Endodermal cell (in vitro differentiated cells): Measurements from ENCODE around the gene FSD1. TPM values are rescaled to one million over a fixed set of nuclear protein-coding genes. Genes with fewer than 3 reads are reported as not detected.
A peak's percentile ranks its signal among the peaks of the same experiment; 100 is the strongest.

Experiments used
- DNase-seq: peaks from one replicate; pipeline ENCODE4 v3.0.0-alpha.2; 2017
- H3K27ac ChIP-seq: 2 replicates; pipeline ENCODE4 v1.5.1; 2013; ENCODE audit warnings: mild to moderate bottlenecking, low read depth, low read length, moderate library complexity
- H3K27me3 ChIP-seq: 2 replicates; pipeline ENCODE4 v1.6.1; 2013; ENCODE audit warnings: mild to moderate bottlenecking, low read length, moderate library complexity; ENCODE audit not compliant: insufficient read depth, control insufficient read depth, poor library complexity, severe bottlenecking
- H3K36me3 ChIP-seq: 2 replicates; pipeline ENCODE4 v1.7.0; 2013; ENCODE audit warnings: mild to moderate bottlenecking, low read length, moderate library complexity; ENCODE audit not compliant: control insufficient read depth, insufficient read depth
- H3K4me1 ChIP-seq: one replicate; pipeline ENCODE4 v1.7.0; 2013; ENCODE audit warnings: low read length; ENCODE audit not compliant: control insufficient read depth, insufficient read depth
- H3K4me3 ChIP-seq: 2 replicates; pipeline ENCODE4 v1.5.1; 2013; ENCODE audit warnings: mild to moderate bottlenecking, low read length, moderate library complexity
- H3K9ac ChIP-seq: 2 replicates; pipeline ENCODE4 v1.6.1; 2013; ENCODE audit warnings: mild to moderate bottlenecking, low read length, moderate library complexity; ENCODE audit not compliant: poor library complexity, severe bottlenecking; ENCODE audit errors: extremely low read depth
- H3K9me3 ChIP-seq: 2 replicates; pipeline ENCODE4 v1.6.1; 2013; ENCODE audit warnings: mild to moderate bottlenecking, low read length, moderate library complexity; ENCODE audit not compliant: control insufficient read depth
- H3K27ac Mint-ChIP-seq: 2 replicates; pipeline ENCODE4 v1.8.0; 2020; ENCODE audit warnings: mixed read lengths
- H3K27me3 Mint-ChIP-seq: 2 replicates; pipeline ENCODE4 v1.8.0; 2021; ENCODE audit warnings: mild to moderate bottlenecking, mixed read lengths; ENCODE audit not compliant: insufficient read depth
- H3K36me3 Mint-ChIP-seq: 2 replicates; pipeline ENCODE4 v1.8.0; 2020; ENCODE audit warnings: low read depth, mixed read lengths
- H3K4me1 Mint-ChIP-seq: 2 replicates; pipeline ENCODE4 v1.8.0; 2020; ENCODE audit warnings: mixed read lengths
- H3K4me3 Mint-ChIP-seq: 2 replicates; pipeline ENCODE4 v1.8.0; 2020; ENCODE audit warnings: mild to moderate bottlenecking, moderate library complexity, mixed read lengths
- H3K9me3 Mint-ChIP-seq: 2 replicates; pipeline ENCODE4 v1.8.0; 2020; ENCODE audit warnings: mild to moderate bottlenecking, mixed read lengths
- WGBS, 2 experiments: methylation state at CpG; one replicate each; pipeline versions ENCODE4 v1.1.5 to v1.1.7; 2013; ENCODE audit warnings: missing lambda C conversion rate in 2 of 2, mixed read lengths in 1 of 2; ENCODE audit not compliant: insufficient coverage in 1 of 2, insufficient read length in 1 of 2; 5-methylcytosine and 5-hydroxymethylcytosine counted together
- total RNA-seq, 2 donors: library from RNA; stranded (reverse); fragmentation: NEBNext Ultra II Directional in 1 of 2; extraction: Animal tissue kit (Norgen Biotek cat#: 25700) in 1 of 2; gene quantifications; 2 replicates in 1 of 2; 3 replicates in 1 of 2; pipeline ENCODE4 v1.2.1, GENCODE V29; 2021
- TF ChIP-seq, protein P1 (sequence below): fragments of 200-600 bp; sonication (generic); conservative IDR thresholded peaks from 2 replicates; pipeline ENCODE4 v1.5.0; 2021; ENCODE audit warnings: antibody characterized with exemption, mild to moderate bottlenecking

Gene FSD1
- total RNA-seq, 2 donors from 2014 or later: 33.3 to 37.9 TPM

DNA sequence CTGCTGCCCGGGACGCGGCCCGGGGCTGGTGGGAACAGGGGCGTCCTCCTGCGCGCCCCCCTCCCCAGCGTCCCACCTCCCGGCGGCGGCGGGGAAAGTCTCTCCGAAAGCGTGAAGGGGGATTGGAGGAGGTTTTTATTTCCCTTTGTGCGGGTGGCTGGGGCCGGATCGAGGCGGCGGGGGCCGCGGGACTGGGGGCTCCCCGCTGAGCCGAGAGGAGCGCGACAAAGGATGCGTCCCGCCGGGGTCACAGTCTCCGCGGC is 25.2 kb upstream of the FSD1 start:
- H3K4me1 ChIP-seq: no peaks in the 10 kb centered on the region
- 0% methylated on average over 23 of the region's 30 CpGs; no CpG with 5 or more reads in 1 of the 2 experiments for WGBS, 2 experiments
- no peak for DNase-seq
- no peaks in the 10 kb centered on the region for H3K36me3 ChIP-seq
- Mint-ChIP-seq H3K27ac (no peak overlapping the region), H3K4me3 (peak overlapping the region; percentile 63), H3K27me3 (peaks cover 50% of the 10 kb centered on the region), H3K36me3 (no peaks in the 10 kb centered on the region), H3K4me1 (peaks cover 2% of the 10 kb centered on the region), H3K9me3 (no peaks in the 10 kb centered on the region)
- TF ChIP-seq, protein P1, sequence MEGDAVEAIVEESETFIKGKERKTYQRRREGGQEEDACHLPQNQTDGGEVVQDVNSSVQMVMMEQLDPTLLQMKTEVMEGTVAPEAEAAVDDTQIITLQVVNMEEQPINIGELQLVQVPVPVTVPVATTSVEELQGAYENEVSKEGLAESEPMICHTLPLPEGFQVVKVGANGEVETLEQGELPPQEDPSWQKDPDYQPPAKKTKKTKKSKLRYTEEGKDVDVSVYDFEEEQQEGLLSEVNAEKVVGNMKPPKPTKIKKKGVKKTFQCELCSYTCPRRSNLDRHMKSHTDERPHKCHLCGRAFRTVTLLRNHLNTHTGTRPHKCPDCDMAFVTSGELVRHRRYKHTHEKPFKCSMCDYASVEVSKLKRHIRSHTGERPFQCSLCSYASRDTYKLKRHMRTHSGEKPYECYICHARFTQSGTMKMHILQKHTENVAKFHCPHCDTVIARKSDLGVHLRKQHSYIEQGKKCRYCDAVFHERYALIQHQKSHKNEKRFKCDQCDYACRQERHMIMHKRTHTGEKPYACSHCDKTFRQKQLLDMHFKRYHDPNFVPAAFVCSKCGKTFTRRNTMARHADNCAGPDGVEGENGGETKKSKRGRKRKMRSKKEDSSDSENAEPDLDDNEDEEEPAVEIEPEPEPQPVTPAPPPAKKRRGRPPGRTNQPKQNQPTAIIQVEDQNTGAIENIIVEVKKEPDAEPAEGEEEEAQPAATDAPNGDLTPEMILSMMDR: no peak
- H3K27ac ChIP-seq: no peak overlapping the region
- H3K4me3 ChIP-seq: peak overlapping the region; percentile 71
- H3K9me3 ChIP-seq: no peaks in the 10 kb centered on the region
- H3K27me3 ChIP-seq: peaks cover 42% of the 10 kb centered on the region
- H3K9ac ChIP-seq: peak overlapping the region; percentile 15

DNA sequence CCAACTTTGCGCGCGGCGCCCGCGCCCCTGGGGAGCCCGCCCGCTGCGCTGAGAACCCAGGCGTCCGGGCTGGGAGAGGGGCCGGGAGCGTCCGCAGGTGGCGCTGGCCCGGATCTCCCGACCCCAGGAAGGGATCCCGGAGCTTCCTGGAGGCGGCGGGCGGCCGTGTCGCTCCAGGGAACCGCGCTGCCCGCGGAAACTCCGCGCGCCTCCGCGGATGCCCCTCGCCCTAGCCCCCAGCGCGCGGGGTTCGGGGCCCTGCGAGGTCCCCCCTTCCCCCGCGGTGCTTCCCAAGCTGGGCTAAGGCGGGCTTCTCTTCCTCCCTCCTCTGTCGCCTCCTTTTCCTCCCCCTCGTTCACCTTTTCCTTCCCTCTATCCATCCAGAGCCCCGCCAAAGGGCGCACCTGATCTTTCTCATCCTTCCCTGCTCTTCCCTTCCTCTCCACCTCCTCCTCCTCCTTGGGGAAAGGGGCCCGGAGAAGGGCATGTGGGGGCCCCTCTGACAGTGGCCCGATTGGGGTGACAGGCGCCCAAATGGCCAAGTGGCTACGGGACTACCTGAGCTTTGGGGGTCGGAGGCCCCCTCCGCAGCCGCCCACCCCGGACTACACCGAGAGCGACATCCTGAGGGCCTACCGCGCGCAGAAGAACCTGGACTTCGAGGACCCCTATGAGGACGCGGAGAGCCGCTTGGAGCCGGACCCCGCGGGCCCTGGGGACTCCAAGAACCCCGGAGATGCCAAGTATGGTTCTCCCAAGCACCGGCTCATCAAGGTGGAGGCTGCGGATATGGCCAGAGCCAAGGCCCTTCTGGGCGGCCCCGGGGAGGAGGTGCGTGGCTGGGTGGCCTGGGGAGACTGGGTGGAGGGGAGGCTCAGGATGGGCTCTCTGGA is 24.6 kb upstream of the FSD1 start:
- H3K9me3 ChIP-seq: no peaks in the 10 kb centered on the region
- TF ChIP-seq, protein P1: no peak
- H3K4me1 Mint-ChIP-seq: peaks cover 2% of the 10 kb centered on the region
- H3K9me3 Mint-ChIP-seq: no peaks in the 10 kb centered on the region
- H3K4me3 Mint-ChIP-seq: peak overlapping the region; percentile 63
- H3K27me3 ChIP-seq: peaks cover 42% of the 10 kb centered on the region
- no peaks in the 10 kb centered on the region for H3K4me1 ChIP-seq
- peaks cover 52% of the 10 kb centered on the region for H3K27me3 Mint-ChIP-seq
- WGBS, 2 experiments: 6 to 7% methylated on average over 27 to 71 of the region's 71 CpGs
- no peaks in the 10 kb centered on the region for H3K36me3 Mint-ChIP-seq
- no peaks in the 10 kb centered on the region for H3K36me3 ChIP-seq
- H3K9ac ChIP-seq: peak overlapping the region; percentile 15
- H3K27ac Mint-ChIP-seq: no peak overlapping the region
- H3K4me3 ChIP-seq: peak overlapping the region; percentile 71
- DNase-seq: no peak
- H3K27ac ChIP-seq: no peak overlapping the region

DNA sequence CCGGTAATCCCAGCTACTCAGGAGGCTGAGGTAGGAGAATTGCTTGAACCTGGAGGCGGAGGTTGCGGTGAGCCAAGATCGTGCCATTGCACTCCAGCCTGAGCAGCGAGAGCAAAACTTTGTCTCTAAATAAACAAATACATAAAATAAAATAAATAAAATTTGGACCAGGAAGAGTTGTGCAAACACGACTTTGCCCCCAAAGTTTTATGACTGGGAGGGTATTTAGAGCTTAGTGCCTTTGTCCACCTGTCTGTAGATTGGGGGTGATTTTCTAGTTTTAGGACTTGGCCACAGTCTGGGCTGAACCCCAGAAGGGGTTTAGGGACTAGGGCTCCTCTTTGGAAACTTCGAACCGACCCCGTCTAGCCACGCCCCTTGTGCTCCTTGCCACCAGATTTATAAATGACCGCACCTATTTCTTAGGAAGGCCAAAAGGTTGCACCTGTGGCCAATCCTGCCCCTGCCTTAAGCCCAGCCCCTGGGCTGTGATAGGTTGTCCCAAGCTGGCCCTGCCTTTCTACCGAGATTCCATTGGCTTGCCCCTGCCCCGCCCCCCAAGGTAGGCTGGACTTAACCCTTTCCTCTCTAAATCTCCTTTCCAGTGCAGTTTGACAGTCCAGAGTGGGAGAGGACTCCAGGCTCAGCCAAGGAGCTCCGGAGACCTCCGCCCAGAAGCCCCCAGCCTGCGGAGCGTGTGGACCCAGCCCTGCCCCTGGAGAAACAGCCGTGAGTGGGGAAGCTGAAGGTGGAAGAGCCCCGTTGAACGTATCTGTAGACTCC is 20.0 kb upstream of the FSD1 start:
- H3K27ac Mint-ChIP-seq: no peak overlapping the region

More for the DNA sequence above, 20.0 kb upstream of the FSD1 start:
- TF ChIP-seq, protein P1: no peak
- Mint-ChIP-seq H3K4me3 (no peak overlapping the region), H3K36me3 (no peaks in the 10 kb centered on the region), H3K4me1 (no peaks in the 10 kb centered on the region), H3K27me3 (peaks cover 59% of the 10 kb centered on the region), H3K9me3 (no peaks in the 10 kb centered on the region)
- no peaks in the 10 kb centered on the region for H3K36me3 ChIP-seq
- H3K27me3 ChIP-seq: peaks cover 36% of the 10 kb centered on the region
- no peak overlapping the region for H3K4me3 ChIP-seq
- H3K4me1 ChIP-seq: no peaks in the 10 kb centered on the region
- whole genome bisulfite sequencing, 2 experiments: 56 to 59% methylated on average over 11 to 17 of the region's 20 CpGs
- no peak overlapping the region for H3K27ac ChIP-seq
- H3K9me3 ChIP-seq: no peaks in the 10 kb centered on the region
- peak; percentile 93 for DNase-seq
- no peak overlapping the region for H3K9ac ChIP-seq
